NB4 (cell line): ENCODE data around the gene DOK3.

Experiments
- CTCF ChIP-seq: IDR thresholded peaks from one replicate; pipeline ENCODE4 v1.5.1; 2012; ENCODE audit warnings: low read depth, low read length
- MAX ChIP-seq: IDR thresholded peaks from 2 replicates; pipeline ENCODE4 v1.6.1; 2011; ENCODE audit warnings: low read depth, low read length
- MYC ChIP-seq: IDR thresholded peaks from 2 replicates; pipeline ENCODE4 v1.6.1; 2011; ENCODE audit warnings: low read depth, low read length
- POLR2A ChIP-seq: IDR thresholded peaks from 2 replicates; pipeline ENCODE4 v1.6.1; 2011; ENCODE audit warnings: mild to moderate bottlenecking; ENCODE audit not compliant: insufficient read length; ENCODE audit errors: extremely low read depth

- no peak for TF ChIP-seq CTCF
- no peak for TF ChIP-seq POLR2A
- TF ChIP-seq MYC = no peak
- TF ChIP-seq MAX = no peak
Observed at GRCh38 chr5:177474002-177474476, 35.6 kb downstream of the DOK3 start.
